HepG2 (cell line): ENCODE measurements around the gene TMC8. TPM values are rescaled to one million over a fixed set of nuclear protein-coding genes. Genes with fewer than 3 reads are reported as not detected.
A peak's percentile ranks its signal among the peaks of the same experiment; 100 is the strongest.

Experiments
- ATF1 ChIP-seq: IDR thresholded peaks from 2 replicates; pipeline ENCODE4 v1.6.1; 2016; ENCODE audit warnings: mild to moderate bottlenecking, control low read depth
- GFI1 ChIP-seq: sonication (generic); formaldehyde crosslinking; IDR thresholded peaks from 2 replicates; pipeline ENCODE4 v1.5.0; 2020; ENCODE audit warnings: missing genetic modification reagents, mild to moderate bottlenecking, borderline replicate concordance
- HDAC1 ChIP-seq: sonication (generic); formaldehyde crosslinking; IDR thresholded peaks from 2 replicates; pipeline ENCODE4 v1.5.1; 2020; ENCODE audit warnings: mild to moderate bottlenecking, missing genetic modification reagents
- KDM5B ChIP-seq: sonication (generic); formaldehyde crosslinking; IDR thresholded peaks from 2 replicates; pipeline ENCODE4 v1.4.0; 2020; ENCODE audit warnings: missing genetic modification reagents, mild to moderate bottlenecking, borderline replicate concordance
- MEIS2 ChIP-seq: sonication (generic); formaldehyde crosslinking; IDR thresholded peaks from 2 replicates; pipeline ENCODE4 v1.9.0; 2021; ENCODE audit warnings: mild to moderate bottlenecking, missing genetic modification reagents
- RELA ChIP-seq: sonication (generic); formaldehyde crosslinking; IDR thresholded peaks from 2 replicates; pipeline ENCODE4 v1.4.0; 2020; ENCODE audit warnings: missing genetic modification reagents
- RXRB ChIP-seq: IDR thresholded peaks from 2 replicates; pipeline ENCODE4 v1.6.1; 2016; ENCODE audit warnings: borderline replicate concordance, missing genetic modification reagents, missing compliant biosample characterization
- SATB2 ChIP-seq: sonication (generic); formaldehyde crosslinking; IDR thresholded peaks from 2 replicates; pipeline ENCODE4 v1.5.0; 2020; ENCODE audit warnings: missing genetic modification reagents
- ZNF20 ChIP-seq: sonication (generic); formaldehyde crosslinking; IDR thresholded peaks from 2 replicates; pipeline ENCODE4 v1.4.0; 2020; ENCODE audit warnings: mild to moderate bottlenecking, moderate library complexity, missing genetic modification reagents
- ZNF282 ChIP-seq: fragments of 450-650 bp; IDR thresholded peaks from 2 replicates; pipeline ENCODE4 v1.6.1; 2018; ENCODE audit not compliant: partially characterized antibody
- ZNF333 ChIP-seq: sonication (generic); formaldehyde crosslinking; IDR thresholded peaks from 2 replicates; pipeline ENCODE4 v1.4.0; 2020; ENCODE audit warnings: mild to moderate bottlenecking, missing genetic modification reagents, borderline replicate concordance
- polyA plus RNA-seq, 8 experiments: library from polyadenylated mRNA; depleted of rRNA in 3 of 8; stranded (reverse) in 7 of 8; unstranded in 1 of 8; fragments of >200 nt; fragmentation: Illumina TruSeq in 4 of 8; extraction: Trizol in 4 of 8; gene quantifications; 2 replicates each; pipeline versions ENCODE4 v1.2.1 to v1.2.3, GENCODE V29; 2011 to 2016; ENCODE audit warnings: low read depth in 4 of 8, missing spikeins in 1 of 8, mixed read lengths in 1 of 8; ENCODE audit not compliant: insufficient read depth in 1 of 8
- total RNA-seq, 5 experiments: library from RNA; depleted of rRNA; stranded (reverse); fragments of >200 nt; fragmentation: Illumina TruSeq; extraction: Trizol; gene quantifications; 2 replicates each; pipeline ENCODE4 v1.2.3, GENCODE V29; 2016; ENCODE audit warnings: low read depth in 1 of 5
- TF ChIP-seq, protein P1 (sequence below): IDR thresholded peaks from 2 replicates; pipeline ENCODE4 v1.4.0; 2020; ENCODE audit warnings: mild to moderate bottlenecking, missing genetic modification reagents
- TF ChIP-seq, protein P2 (sequence below): sonication (generic); formaldehyde crosslinking; IDR thresholded peaks from 2 replicates; pipeline ENCODE4 v1.5.1; 2020; ENCODE audit warnings: mild to moderate bottlenecking, missing genetic modification reagents, borderline replicate concordance
- TF ChIP-seq, protein P3 (sequence below): sonication (generic); formaldehyde crosslinking; IDR thresholded peaks from 2 replicates; pipeline ENCODE4 v1.4.0; 2020; ENCODE audit warnings: missing genetic modification reagents, borderline replicate concordance
- TF ChIP-seq, protein P4 (sequence below): sonication (generic); formaldehyde crosslinking; IDR thresholded peaks from 2 replicates; pipeline ENCODE4 v1.8.0; 2022; ENCODE audit warnings: missing genetic modification reagents, low read depth, mild to moderate bottlenecking, borderline replicate concordance
- TF ChIP-seq, protein P5 (sequence below), 2 experiments: sonication (generic) in 1 of 2; formaldehyde crosslinking in 1 of 2; IDR thresholded peaks; 2 replicates each; pipeline versions ENCODE4 v1.4.0 to v1.6.1; 2018 to 2020; ENCODE audit warnings: missing genetic modification reagents in 2 of 2, borderline replicate concordance in 1 of 2, low read depth in 1 of 2, mild to moderate bottlenecking in 1 of 2, missing biosample characterization in 1 of 2
- TF ChIP-seq, protein P6 (sequence below): sonication (generic); formaldehyde crosslinking; IDR thresholded peaks from 2 replicates; pipeline ENCODE4 v1.8.0; 2022; ENCODE audit warnings: mild to moderate bottlenecking, missing genetic modification reagents

The TMC8 gene
- total and polyA plus RNA-seq, 2 of the 13 experiments (the other 11 are each of a cell fraction or from before 2014, with no cell fraction given) = 0.53 to 7.8 TPM

DNA sequence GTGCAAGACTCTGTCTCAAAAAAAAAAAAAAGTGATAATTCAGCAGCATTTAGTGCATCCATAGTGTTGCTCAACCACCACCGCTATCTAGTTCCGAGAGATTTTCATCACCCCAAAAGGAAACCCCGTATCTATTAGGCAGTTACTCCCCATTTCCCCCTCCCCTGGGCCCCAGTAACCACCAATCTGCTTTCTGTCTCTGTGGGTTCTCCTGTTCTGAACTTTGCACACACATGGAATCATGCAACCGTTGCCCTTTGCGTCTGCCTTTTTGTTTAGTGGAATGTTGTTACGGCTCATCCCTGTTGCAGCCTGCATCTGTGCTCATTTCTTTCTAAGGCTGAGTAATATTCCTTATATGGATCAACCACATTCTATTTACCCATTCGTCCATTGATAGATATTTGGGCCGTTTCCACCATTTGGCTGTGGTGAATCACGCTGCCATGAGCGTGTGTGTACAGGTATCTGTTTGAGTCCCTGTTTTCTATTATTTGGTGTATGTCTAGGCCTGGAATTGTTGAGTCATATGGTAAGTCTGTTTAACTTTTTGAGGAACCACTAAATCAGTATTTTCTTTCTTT is 29.1 kb downstream of the TMC8 start (continued):
- TF ChIP-seq ZNF333 (no peak), KDM5B (CRISPR knock-in tag) (no peak), RXRB (CRISPR knock-in tag) (peak; percentile 60; the same call in 1 of the 2 replicates), GFI1 (CRISPR knock-in tag) (no peak), RELA (CRISPR knock-in tag) (no peak), MEIS2 (CRISPR knock-in tag) (no peak), ZNF20 (CRISPR knock-in tag) (no peak), SATB2 (CRISPR knock-in tag) (no peak), ATF1 (CRISPR knock-in tag) (no peak), HDAC1 (CRISPR knock-in tag) (peak; percentile 75), ZNF282 (no peak)
- TF ChIP-seq, protein P1, sequence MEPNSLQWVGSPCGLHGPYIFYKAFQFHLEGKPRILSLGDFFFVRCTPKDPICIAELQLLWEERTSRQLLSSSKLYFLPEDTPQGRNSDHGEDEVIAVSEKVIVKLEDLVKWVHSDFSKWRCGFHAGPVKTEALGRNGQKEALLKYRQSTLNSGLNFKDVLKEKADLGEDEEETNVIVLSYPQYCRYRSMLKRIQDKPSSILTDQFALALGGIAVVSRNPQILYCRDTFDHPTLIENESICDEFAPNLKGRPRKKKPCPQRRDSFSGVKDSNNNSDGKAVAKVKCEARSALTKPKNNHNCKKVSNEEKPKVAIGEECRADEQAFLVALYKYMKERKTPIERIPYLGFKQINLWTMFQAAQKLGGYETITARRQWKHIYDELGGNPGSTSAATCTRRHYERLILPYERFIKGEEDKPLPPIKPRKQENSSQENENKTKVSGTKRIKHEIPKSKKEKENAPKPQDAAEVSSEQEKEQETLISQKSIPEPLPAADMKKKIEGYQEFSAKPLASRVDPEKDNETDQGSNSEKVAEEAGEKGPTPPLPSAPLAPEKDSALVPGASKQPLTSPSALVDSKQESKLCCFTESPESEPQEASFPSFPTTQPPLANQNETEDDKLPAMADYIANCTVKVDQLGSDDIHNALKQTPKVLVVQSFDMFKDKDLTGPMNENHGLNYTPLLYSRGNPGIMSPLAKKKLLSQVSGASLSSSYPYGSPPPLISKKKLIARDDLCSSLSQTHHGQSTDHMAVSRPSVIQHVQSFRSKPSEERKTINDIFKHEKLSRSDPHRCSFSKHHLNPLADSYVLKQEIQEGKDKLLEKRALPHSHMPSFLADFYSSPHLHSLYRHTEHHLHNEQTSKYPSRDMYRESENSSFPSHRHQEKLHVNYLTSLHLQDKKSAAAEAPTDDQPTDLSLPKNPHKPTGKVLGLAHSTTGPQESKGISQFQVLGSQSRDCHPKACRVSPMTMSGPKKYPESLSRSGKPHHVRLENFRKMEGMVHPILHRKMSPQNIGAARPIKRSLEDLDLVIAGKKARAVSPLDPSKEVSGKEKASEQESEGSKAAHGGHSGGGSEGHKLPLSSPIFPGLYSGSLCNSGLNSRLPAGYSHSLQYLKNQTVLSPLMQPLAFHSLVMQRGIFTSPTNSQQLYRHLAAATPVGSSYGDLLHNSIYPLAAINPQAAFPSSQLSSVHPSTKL (CRISPR knock-in tag) = peak; percentile 73
- TF ChIP-seq, protein P2, sequence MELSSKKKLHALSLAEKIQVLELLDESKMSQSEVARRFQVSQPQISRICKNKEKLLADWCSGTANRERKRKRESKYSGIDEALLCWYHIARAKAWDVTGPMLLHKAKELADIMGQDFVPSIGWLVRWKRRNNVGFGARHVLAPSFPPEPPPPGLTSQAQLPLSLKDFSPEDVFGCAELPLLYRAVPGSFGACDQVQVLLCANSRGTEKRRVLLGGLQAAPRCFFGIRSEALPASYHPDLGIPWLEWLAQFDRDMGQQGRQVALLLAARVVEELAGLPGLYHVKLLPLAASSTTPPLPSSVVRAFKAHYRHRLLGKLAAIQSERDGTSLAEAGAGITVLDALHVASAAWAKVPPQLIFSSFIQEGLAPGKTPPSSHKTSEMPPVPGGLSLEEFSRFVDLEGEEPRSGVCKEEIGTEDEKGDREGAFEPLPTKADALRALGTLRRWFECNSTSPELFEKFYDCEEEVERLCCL = no peak
- TF ChIP-seq, protein P3, sequence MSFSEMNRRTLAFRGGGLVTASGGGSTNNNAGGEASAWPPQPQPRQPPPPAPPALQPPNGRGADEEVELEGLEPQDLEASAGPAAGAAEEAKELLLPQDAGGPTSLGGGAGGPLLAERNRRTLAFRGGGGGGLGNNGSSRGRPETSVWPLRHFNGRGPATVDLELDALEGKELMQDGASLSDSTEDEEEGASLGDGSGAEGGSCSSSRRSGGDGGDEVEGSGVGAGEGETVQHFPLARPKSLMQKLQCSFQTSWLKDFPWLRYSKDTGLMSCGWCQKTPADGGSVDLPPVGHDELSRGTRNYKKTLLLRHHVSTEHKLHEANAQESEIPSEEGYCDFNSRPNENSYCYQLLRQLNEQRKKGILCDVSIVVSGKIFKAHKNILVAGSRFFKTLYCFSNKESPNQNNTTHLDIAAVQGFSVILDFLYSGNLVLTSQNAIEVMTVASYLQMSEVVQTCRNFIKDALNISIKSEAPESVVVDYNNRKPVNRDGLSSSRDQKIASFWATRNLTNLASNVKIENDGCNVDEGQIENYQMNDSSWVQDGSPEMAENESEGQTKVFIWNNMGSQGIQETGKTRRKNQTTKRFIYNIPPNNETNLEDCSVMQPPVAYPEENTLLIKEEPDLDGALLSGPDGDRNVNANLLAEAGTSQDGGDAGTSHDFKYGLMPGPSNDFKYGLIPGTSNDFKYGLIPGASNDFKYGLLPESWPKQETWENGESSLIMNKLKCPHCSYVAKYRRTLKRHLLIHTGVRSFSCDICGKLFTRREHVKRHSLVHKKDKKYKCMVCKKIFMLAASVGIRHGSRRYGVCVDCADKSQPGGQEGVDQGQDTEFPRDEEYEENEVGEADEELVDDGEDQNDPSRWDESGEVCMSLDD (CRISPR knock-in tag) = peak; percentile 94
- TF ChIP-seq, protein P4, sequence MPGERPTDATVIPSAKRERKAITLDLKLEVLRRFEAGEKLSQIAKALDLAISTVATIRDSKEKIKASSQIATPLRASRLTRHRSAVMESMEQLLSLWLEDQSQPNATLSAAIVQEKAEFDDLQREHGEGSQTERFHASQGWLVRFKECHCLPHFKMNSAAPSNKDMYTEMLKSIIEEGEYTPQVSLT = no peak
- TF ChIP-seq, protein P5, sequence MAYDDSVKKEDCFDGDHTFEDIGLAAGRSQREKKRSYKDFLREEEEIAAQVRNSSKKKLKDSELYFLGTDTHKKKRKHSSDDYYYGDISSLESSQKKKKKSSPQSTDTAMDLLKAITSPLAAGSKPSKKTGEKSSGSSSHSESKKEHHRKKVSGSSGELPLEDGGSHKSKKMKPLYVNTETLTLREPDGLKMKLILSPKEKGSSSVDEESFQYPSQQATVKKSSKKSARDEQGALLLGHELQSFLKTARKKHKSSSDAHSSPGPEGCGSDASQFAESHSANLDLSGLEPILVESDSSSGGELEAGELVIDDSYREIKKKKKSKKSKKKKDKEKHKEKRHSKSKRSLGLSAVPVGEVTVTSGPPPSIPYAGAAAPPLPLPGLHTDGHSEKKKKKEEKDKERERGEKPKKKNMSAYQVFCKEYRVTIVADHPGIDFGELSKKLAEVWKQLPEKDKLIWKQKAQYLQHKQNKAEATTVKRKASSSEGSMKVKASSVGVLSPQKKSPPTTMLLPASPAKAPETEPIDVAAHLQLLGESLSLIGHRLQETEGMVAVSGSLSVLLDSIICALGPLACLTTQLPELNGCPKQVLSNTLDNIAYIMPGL (CRISPR knock-in tag; IDR thresholded peaks at IDR 0.05; ENCODE audit: borderline replicate concordance in 1 of 2, low read depth in 1 of 2) = peak; percentile 24 to 43; a peak in 1 of 4 replicates
- TF ChIP-seq, protein P6, sequence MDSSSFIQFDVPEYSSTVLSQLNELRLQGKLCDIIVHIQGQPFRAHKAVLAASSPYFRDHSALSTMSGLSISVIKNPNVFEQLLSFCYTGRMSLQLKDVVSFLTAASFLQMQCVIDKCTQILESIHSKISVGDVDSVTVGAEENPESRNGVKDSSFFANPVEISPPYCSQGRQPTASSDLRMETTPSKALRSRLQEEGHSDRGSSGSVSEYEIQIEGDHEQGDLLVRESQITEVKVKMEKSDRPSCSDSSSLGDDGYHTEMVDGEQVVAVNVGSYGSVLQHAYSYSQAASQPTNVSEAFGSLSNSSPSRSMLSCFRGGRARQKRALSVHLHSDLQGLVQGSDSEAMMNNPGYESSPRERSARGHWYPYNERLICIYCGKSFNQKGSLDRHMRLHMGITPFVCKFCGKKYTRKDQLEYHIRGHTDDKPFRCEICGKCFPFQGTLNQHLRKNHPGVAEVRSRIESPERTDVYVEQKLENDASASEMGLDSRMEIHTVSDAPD (CRISPR knock-in tag) = peak; percentile 36; the same call in 1 of the 2 replicates
